ENCODE measurements around the gene DIS3L2.

Gene DIS3L2

GRCh38 chr2:232085826-232086425 is 124.4 kb downstream of the DIS3L2 start:
- no peak overlapping the region for H3K27ac ChIP-seq
- no peak for TF ChIP-seq ZFX (IDR thresholded peaks at IDR 0.05; ENCODE audit: borderline replicate concordance)
- TF ChIP-seq CTCF (IDR thresholded peaks at IDR 0.05) = no peak

GRCh38 chr2:232088771-232089170 is 127.3 kb downstream of the DIS3L2 start:
- no peak overlapping the region for H3K27ac ChIP-seq
- TF ChIP-seq ZFX (IDR thresholded peaks at IDR 0.05; ENCODE audit: borderline replicate concordance) (no peak), CTCF (IDR thresholded peaks at IDR 0.05) (no peak)

GRCh38 chr2:232094201-232094600 is 132.7 kb downstream of the DIS3L2 start:
- no peak for TF ChIP-seq ZFX (IDR thresholded peaks at IDR 0.05; ENCODE audit: borderline replicate concordance)
- TF ChIP-seq CTCF (IDR thresholded peaks at IDR 0.05) = no peak
- H3K27ac ChIP-seq = no peak overlapping the region

GRCh38 chr2:232094883-232095282 is 133.4 kb downstream of the DIS3L2 start:
- no peak overlapping the region for H3K27ac ChIP-seq
- no peak for TF ChIP-seq CTCF (IDR thresholded peaks at IDR 0.05)
- no peak for TF ChIP-seq ZFX (IDR thresholded peaks at IDR 0.05; ENCODE audit: borderline replicate concordance)

- TF ChIP-seq CTCF (IDR thresholded peaks at IDR 0.05) (no peak), ZFX (IDR thresholded peaks at IDR 0.05; ENCODE audit: borderline replicate concordance) (no peak)
- no peak overlapping the region for H3K27ac ChIP-seq
Observed at GRCh38 chr2:232097260-232097659, 135.7 kb downstream of the DIS3L2 start.

- H3K27ac ChIP-seq = no peak overlapping the region
- TF ChIP-seq ZFX (IDR thresholded peaks at IDR 0.05; ENCODE audit: borderline replicate concordance) = no peak
- no peak for TF ChIP-seq CTCF (IDR thresholded peaks at IDR 0.05)
Observed at GRCh38 chr2:232097758-232098157, 136.2 kb downstream of the DIS3L2 start.

- no peak overlapping the region for H3K27ac ChIP-seq
- TF ChIP-seq ZFX (IDR thresholded peaks at IDR 0.05; ENCODE audit: borderline replicate concordance) (no peak), CTCF (IDR thresholded peaks at IDR 0.05) (no peak)
Observed at GRCh38 chr2:232102380-232102779, 140.9 kb downstream of the DIS3L2 start.
